Measurements from ENCODE around the gene IGFBP6. TPM values are rescaled to one million over a fixed set of nuclear protein-coding genes. Genes with fewer than 3 reads are reported as not detected.

IGFBP6 gene
- total and polyA plus RNA-seq, 2 donors (not counting 1 experiment from before 2014, with no cell fraction given), result 0.30 TPM; not detected in 1

GRCh38 chr12:53091756-53092155 lies 5.7 kb upstream of the IGFBP6 start:
- no peak overlapping the region for H3K27ac ChIP-seq (ENCODE audit: low read length in 2 of 2)
- H4K20me1 ChIP-seq (ENCODE audit: control insufficient read depth, insufficient read depth, low read length, poor library complexity, severe bottlenecking), result no peaks in the 10 kb centered on the region
- H3K4me1 ChIP-seq (ENCODE audit: control insufficient read depth in 2 of 2, insufficient read depth in 2 of 2, low read length in 2 of 2), result peaks cover 0 to under 1% of the 10 kb centered on the region in 2 donors
- POLR2A ChIA-PET, result interaction anchor here (0.9 kb wide), 1 partner anchor 13 kb away, joined by 3 read pairs; the partner anchor contains the start of gene SPRYD3
- no peak for ATAC-seq (ENCODE audit: low read depth)
- WGBS (ENCODE audit: insufficient coverage), result 100% methylated on average over 4 of the region's 6 CpGs
- CTCF ChIA-PET, result interaction anchor here (1.1 to 13.1 kb wide), 2 partner anchors 24 to 122 kb away, joined by 3 to 344 read pairs; no protein-coding TSS in a partner anchor
- no peaks in the 10 kb centered on the region for H3K36me3 ChIP-seq (replicated peaks in 1 of 2; ENCODE audit: control extremely low read depth in 1 of 2, control insufficient read depth in 1 of 2, extremely low read depth in 1 of 2, insufficient read depth in 2 of 2, low read length in 1 of 2)
- H3K27me3 Mint-ChIP-seq, result peaks cover 38% of the 10 kb centered on the region
- no peak for TF ChIP-seq EZH2 (IDR thresholded peaks at IDR 0.05; ENCODE audit: borderline replicate concordance, insufficient read depth, low read depth, low read length, poor library complexity, severe bottlenecking)
- TF ChIP-seq, protein P1, sequence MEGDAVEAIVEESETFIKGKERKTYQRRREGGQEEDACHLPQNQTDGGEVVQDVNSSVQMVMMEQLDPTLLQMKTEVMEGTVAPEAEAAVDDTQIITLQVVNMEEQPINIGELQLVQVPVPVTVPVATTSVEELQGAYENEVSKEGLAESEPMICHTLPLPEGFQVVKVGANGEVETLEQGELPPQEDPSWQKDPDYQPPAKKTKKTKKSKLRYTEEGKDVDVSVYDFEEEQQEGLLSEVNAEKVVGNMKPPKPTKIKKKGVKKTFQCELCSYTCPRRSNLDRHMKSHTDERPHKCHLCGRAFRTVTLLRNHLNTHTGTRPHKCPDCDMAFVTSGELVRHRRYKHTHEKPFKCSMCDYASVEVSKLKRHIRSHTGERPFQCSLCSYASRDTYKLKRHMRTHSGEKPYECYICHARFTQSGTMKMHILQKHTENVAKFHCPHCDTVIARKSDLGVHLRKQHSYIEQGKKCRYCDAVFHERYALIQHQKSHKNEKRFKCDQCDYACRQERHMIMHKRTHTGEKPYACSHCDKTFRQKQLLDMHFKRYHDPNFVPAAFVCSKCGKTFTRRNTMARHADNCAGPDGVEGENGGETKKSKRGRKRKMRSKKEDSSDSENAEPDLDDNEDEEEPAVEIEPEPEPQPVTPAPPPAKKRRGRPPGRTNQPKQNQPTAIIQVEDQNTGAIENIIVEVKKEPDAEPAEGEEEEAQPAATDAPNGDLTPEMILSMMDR (IDR thresholded peaks at IDR 0.05), result no peak
- no peak overlapping the region for H3K4me3 ChIP-seq (ENCODE audit: control extremely low read depth in 1 of 5, extremely low read depth in 1 of 5, insufficient read depth in 1 of 5, low read depth in 2 of 5, low read length in 4 of 5)
- no peaks in the 10 kb centered on the region for H3K79me2 ChIP-seq (ENCODE audit: control insufficient read depth, insufficient read depth, low read length)
- no peaks in the 10 kb centered on the region for H3K9me3 Mint-ChIP-seq (ENCODE audit: insufficient read depth)
- H3K27me3 ChIP-seq (replicated peaks in 1 of 4; ENCODE audit: control extremely low read depth in 1 of 4, control insufficient read depth in 3 of 4, insufficient read depth in 4 of 4, low read length in 3 of 4), result peaks cover 0 to 9% (median 2%) of the 10 kb centered on the region in 4 experiments
- H3K4me1 Mint-ChIP-seq, result peaks cover 5% of the 10 kb centered on the region
- H3K9ac ChIP-seq (ENCODE audit: low read length), result no peak overlapping the region
- intact Hi-C loops (cut with micrococcal nuclease), result no loop called here
- H3K4me3 Mint-ChIP-seq, result no peak overlapping the region
- no peak overlapping the region for H3K4me2 ChIP-seq (replicated peaks; ENCODE audit: low read depth, low read length, poor library complexity, severe bottlenecking)
- DNase-seq, result no peak
- no peak overlapping the region for H2AFZ ChIP-seq (ENCODE audit: insufficient read depth, low read depth, low read length, poor library complexity, severe bottlenecking)
- H3K27ac Mint-ChIP-seq, result no peak overlapping the region
- peaks cover 0 to 4% (median 0%) of the 10 kb centered on the region in 3 donors for H3K9me3 ChIP-seq (ENCODE audit: control extremely low read depth in 1 of 3, control insufficient read depth in 2 of 3, insufficient read depth in 1 of 3, low read length in 2 of 3)

DNA sequence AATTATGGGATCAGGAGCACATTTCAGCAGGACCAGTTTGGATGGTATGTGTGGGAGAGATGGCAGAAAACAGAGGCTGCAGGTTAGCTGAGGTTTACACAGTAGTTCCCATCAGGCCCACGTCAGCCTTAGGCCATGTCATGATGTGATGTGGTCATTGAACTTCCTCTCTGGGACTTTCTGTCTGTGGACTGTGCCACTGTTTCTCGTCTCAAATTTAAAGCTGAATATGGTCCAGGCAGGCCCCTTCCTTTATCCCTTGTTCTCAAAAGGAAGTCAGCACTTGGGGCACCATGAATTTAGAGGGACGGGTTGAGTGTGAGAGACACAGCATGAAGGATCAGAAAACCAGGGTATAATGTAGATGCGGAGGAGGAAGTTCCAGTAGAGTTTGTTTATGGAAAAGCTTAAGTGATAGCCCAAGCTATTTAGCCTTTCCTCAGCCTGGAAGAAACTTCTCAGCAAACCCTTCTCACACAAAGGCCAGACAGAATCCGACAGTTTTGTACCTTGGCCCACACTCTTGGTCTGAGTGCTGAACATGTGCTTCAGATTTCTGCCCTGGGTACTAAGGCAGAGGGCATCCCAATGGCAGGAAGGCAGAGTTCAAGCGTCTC lies 3.6 kb upstream of the IGFBP6 start:
- Histone ChIP-seq H3K4me1 (ENCODE audit: control insufficient read depth in 2 of 2, insufficient read depth in 2 of 2, low read length in 2 of 2) (peaks cover 15 to 19% of the 10 kb centered on the region in 2 donors), H3K9me3 (ENCODE audit: control extremely low read depth in 1 of 3, control insufficient read depth in 2 of 3, insufficient read depth in 1 of 3, low read length in 2 of 3) (peaks cover 0 to 4% (median 0%) of the 10 kb centered on the region in 3 donors), H2AFZ (ENCODE audit: insufficient read depth, low read depth, low read length, poor library complexity, severe bottlenecking) (no peak overlapping the region), H3K4me3 (ENCODE audit: control extremely low read depth in 1 of 5, extremely low read depth in 1 of 5, insufficient read depth in 1 of 5, low read depth in 2 of 5, low read length in 4 of 5) (no peak overlapping the region), H3K27me3 (replicated peaks in 1 of 4; ENCODE audit: control extremely low read depth in 1 of 4, control insufficient read depth in 3 of 4, insufficient read depth in 4 of 4, low read length in 3 of 4) (peaks cover 0 to 18% (median 8%) of the 10 kb centered on the region in 4 experiments), H3K27ac (ENCODE audit: low read length in 2 of 2) (no peak overlapping the region), H4K20me1 (ENCODE audit: control insufficient read depth, insufficient read depth, low read length, poor library complexity, severe bottlenecking) (no peaks in the 10 kb centered on the region), H3K9ac (ENCODE audit: low read length) (no peak overlapping the region), H3K4me2 (replicated peaks; ENCODE audit: low read depth, low read length, poor library complexity, severe bottlenecking) (no peak overlapping the region), H3K79me2 (ENCODE audit: control insufficient read depth, insufficient read depth, low read length) (no peaks in the 10 kb centered on the region), H3K36me3 (replicated peaks in 1 of 2; ENCODE audit: control extremely low read depth in 1 of 2, control insufficient read depth in 1 of 2, extremely low read depth in 1 of 2, insufficient read depth in 2 of 2, low read length in 1 of 2) (no peaks in the 10 kb centered on the region)
- no peaks in the 10 kb centered on the region for H3K9me3 Mint-ChIP-seq (ENCODE audit: insufficient read depth)
- DNase-seq, result no peak
- no peak overlapping the region for H3K4me3 Mint-ChIP-seq
- no peak for ATAC-seq (ENCODE audit: low read depth)
- TF ChIP-seq, protein P1 (IDR thresholded peaks at IDR 0.05), result no peak
- no peak for TF ChIP-seq EZH2 (IDR thresholded peaks at IDR 0.05; ENCODE audit: borderline replicate concordance, insufficient read depth, low read depth, low read length, poor library complexity, severe bottlenecking)
- intact Hi-C loops (cut with micrococcal nuclease), result no loop called here
- H3K4me1 Mint-ChIP-seq, result peaks cover 22% of the 10 kb centered on the region
- ChIA-PET POLR2A (no interaction called here), CTCF (interaction anchor here (1.1 to 13.1 kb wide), 2 partner anchors 9 to 26 kb away, joined by 4 to 344 read pairs; partner anchors contain the start of gene SOAT2)
- WGBS (ENCODE audit: insufficient coverage), result 66% methylated on average over 5 of the region's 6 CpGs
- H3K27me3 Mint-ChIP-seq, result peaks cover 31% of the 10 kb centered on the region
- H3K27ac Mint-ChIP-seq, result no peak overlapping the region

Data from B cell (primary cell).